GM21360 (cell line): ENCODE results near the gene LCP2.

Experiments used
- ATAC-seq: cut with Tn5 transposase; IDR thresholded peaks from one replicate; pipeline ENCODE4 v1.9.1; 2021; ENCODE audit warnings: mild to moderate bottlenecking, moderate library complexity; ENCODE audit not compliant: unreplicated experiment

The LCP2 gene

GRCh38 chr5:170316937-170317336 lies 19.4 kb upstream of the LCP2 start:
- ATAC-seq: no peak

- no peak for ATAC-seq
Measured at GRCh38 chr5:170315154-170315553, 17.6 kb upstream of the LCP2 start.

- ATAC-seq: no peak
Measured at GRCh38 chr5:170314541-170315095, 17.0 kb upstream of the LCP2 start.

GRCh38 chr5:170313816-170314215 lies 16.2 kb upstream of the LCP2 start:
- no peak for ATAC-seq

GRCh38 chr5:170313344-170313743 lies 15.8 kb upstream of the LCP2 start:
- ATAC-seq: no peak

GRCh38 chr5:170312666-170313065 lies 15.1 kb upstream of the LCP2 start:
- ATAC-seq: peak; percentile 66

GRCh38 chr5:170312301-170312595 lies 14.7 kb upstream of the LCP2 start:
- ATAC-seq: no peak

- ATAC-seq: no peak
Measured at GRCh38 chr5:170311511-170312300, 14.1 kb upstream of the LCP2 start.

GRCh38 chr5:170310256-170310926 lies 12.8 kb upstream of the LCP2 start:
- ATAC-seq: no peak

GRCh38 chr5:170308686-170309085 lies 11.1 kb upstream of the LCP2 start:
- no peak for ATAC-seq

- ATAC-seq: peak; percentile 34
Measured at GRCh38 chr5:170307575-170308465, 10.2 kb upstream of the LCP2 start.

- peak; percentile 57 for ATAC-seq
Measured at GRCh38 chr5:170306381-170306831, 8.8 kb upstream of the LCP2 start.

- no peak for ATAC-seq
Measured at GRCh38 chr5:170305646-170306025, 8.1 kb upstream of the LCP2 start.

GRCh38 chr5:170305016-170305645 lies 7.6 kb upstream of the LCP2 start:
- no peak for ATAC-seq

GRCh38 chr5:170303549-170303948 lies 6.0 kb upstream of the LCP2 start:
- ATAC-seq: no peak

- peak; percentile 80 for ATAC-seq
Measured at GRCh38 chr5:170302653-170303501, 5.3 kb upstream of the LCP2 start.

GRCh38 chr5:170301981-170302652 lies 4.5 kb upstream of the LCP2 start:
- no peak for ATAC-seq

- no peak for ATAC-seq
Measured at GRCh38 chr5:170301149-170301548, 3.6 kb upstream of the LCP2 start.

- no peak for ATAC-seq
Measured at GRCh38 chr5:170300361-170301013, 2.9 kb upstream of the LCP2 start.
